Stomach (tissue), 9 donors: ENCODE results near the gene CMTM6. TPM values are rescaled to one million over a fixed set of nuclear protein-coding genes. Genes with fewer than 3 reads are reported as not detected.

ENCODE experiments used
- DNase-seq, 2 donors: peaks; one replicate each; pipeline versions ENCODE4 v3.0.0 to v3.0.0-alpha.2; 2013 to 2019
- H3K27ac ChIP-seq, 5 donors: fragments of 200-600 bp in 4 of 5; sonication (generic) in 4 of 5; one replicate each; pipeline ENCODE4 v1.5.1; 2013 to 2019; ENCODE audit warnings: mild to moderate bottlenecking in 1 of 5, moderate library complexity in 1 of 5
- H3K27me3 ChIP-seq, 3 donors: fragments of 200-600 bp; sonication (generic); one replicate each; pipeline ENCODE4 v1.5.1; 2017 to 2019; ENCODE audit warnings: mixed run types in 1 of 3
- H3K36me3 ChIP-seq, 4 donors: fragments of 200-600 bp; sonication (generic); 1 replicate in 3 of 4; 2 replicates in 1 of 4; pipeline ENCODE4 v1.5.1; 2016 to 2019
- H3K4me1 ChIP-seq, 4 donors: fragments of 200-600 bp; sonication (generic); one replicate each; pipeline ENCODE4 v1.5.1; 2016 to 2019
- H3K4me3 ChIP-seq, 4 donors: fragments of 200-600 bp; sonication (generic) in 3 of 4; one replicate each; pipeline ENCODE4 v1.5.1; 2016 to 2019; ENCODE audit warnings: mild to moderate bottlenecking in 1 of 4
- H3K9me3 ChIP-seq, 4 donors: fragments of 200-600 bp; sonication (generic); one replicate each; pipeline ENCODE4 v1.5.1; 2016 to 2019
- CTCF ChIP-seq, 7 experiments: fragments of 450-650 bp in 4 of 7; fragments of 200-600 bp in 3 of 7; sonication (generic) in 3 of 7; IDR thresholded peaks; one replicate each; pipeline ENCODE4 v1.5.1; 2016 to 2019; ENCODE audit warnings: antibody characterized with exemption in 7 of 7, control low read depth in 2 of 7, mild to moderate bottlenecking in 1 of 7
- EP300 ChIP-seq: sonication (generic); formaldehyde crosslinking; IDR thresholded peaks from one replicate; pipeline ENCODE4 v1.6.1; 2017; ENCODE audit warnings: antibody characterized with exemption
- POLR2A ChIP-seq, 4 donors: fragments of 450-650 bp; IDR thresholded peaks; one replicate each; pipeline ENCODE4 v1.6.1; 2016; ENCODE audit warnings: antibody characterized with exemption in 4 of 4, control low read depth in 2 of 4, mild to moderate bottlenecking in 1 of 4, moderate library complexity in 1 of 4
- POLR2AphosphoS5 ChIP-seq, 3 donors: sonication (generic); formaldehyde crosslinking; IDR thresholded peaks; one replicate each; pipeline ENCODE4 v1.6.1; 2016; ENCODE audit warnings: antibody characterized with exemption in 3 of 3
- WGBS, 5 donors: extraction: QIAGEN DNeasy Blood & Tissue Kit in 3 of 5; methylation state at CpG; one replicate each; pipeline versions ENCODE4 v1.1.5 to v1.1.7; 2013 to 2018; 5-methylcytosine and 5-hydroxymethylcytosine counted together
- intact Hi-C: fragments of 100-400 bp; cut with DNase I; formaldehyde crosslinking; loops from one replicate; pipeline ENCODE4 v1.15.1; 2023; ENCODE audit warnings: low total_unique reads
- polyA plus RNA-seq, 3 donors: library from polyadenylated mRNA; stranded (reverse); fragments of 200-250 nt; gene quantifications; one replicate each; pipeline ENCODE4 v1.2.3, GENCODE V29; 2013
- small RNA-seq, 4 donors: library from RNA; depleted of rRNA; stranded (forward); fragments of <200 nt; gene quantifications; one replicate each; pipeline ENCODE3, GENCODE V24; 2016
- total RNA-seq, 5 donors: library from RNA; depleted of rRNA; stranded (reverse); fragments of >200 nt; gene quantifications; one replicate each; pipeline versions ENCODE4 v1.1.0 to v1.2.3, GENCODE V29; 2014 to 2016
- donor health status: healthy with polysubstance abuse.
- donor health status: Bipolar disorder and iron deficiency.
- donor health status: healthy.

The CMTM6 gene
- total and polyA plus RNA-seq, 8 donors: 5.8 to 133 (median 15.2) TPM

- H3K27ac ChIP-seq: no peak overlapping the region
- no peaks in the 10 kb centered on the region for H3K36me3 ChIP-seq
- intact Hi-C loops: no loop called here
- no peak for DNase-seq
- 94 to 100% (median 96%) methylated on average over 2 to 3 of the region's 3 CpGs for WGBS, 5 donors
- H3K9me3 ChIP-seq: no peaks in the 10 kb centered on the region
- no peaks in the 10 kb centered on the region for H3K27me3 ChIP-seq
- TF ChIP-seq EP300 (no peak), POLR2A (IDR thresholded peaks at IDR 0.05) (no peak), POLR2AphosphoS5 (IDR thresholded peaks at IDR 0.05) (no peak), CTCF (IDR thresholded peaks at IDR 0.05) (no peak)
- peaks cover 0 to 41% (median 8%) of the 10 kb centered on the region in 4 donors for H3K4me1 ChIP-seq
- H3K4me3 ChIP-seq: no peak overlapping the region
Observed at GRCh38 chr3:32431481-32431880, 71.2 kb downstream of the CMTM6 start.

Small RNA genes lying within 50 kb of the gene (small RNA-seq; reads per million reads assigned to genes)
- 0 reads per million in 4 donors for gene MIR548AY

Other genes with a start within 250 kb of the CMTM6 start
- 10 to 100 TPM in 2 of 5 donors, 1 to 10 TPM in 2, not detected in 1; 3.1 to 54.9 (median 8.7) TPM for gene CMTM7, start 111.0 kb downstream of the CMTM6 start, total RNA-seq
- 1 to 10 TPM; 5.7 to 8.7 (median 7.4) TPM for gene CMTM7, start 111.0 kb downstream of the CMTM6 start, polyA plus RNA-seq
- 10 to 100 TPM in 4 of 5 donors, 1 to 10 TPM in 1; 5.8 to 92.4 (median 26.2) TPM for gene DYNC1LI1, start 68.0 kb upstream of the CMTM6 start, total RNA-seq
- 10 to 100 TPM; 13.6 to 21.7 (median 16.2) TPM for gene DYNC1LI1, start 68.0 kb upstream of the CMTM6 start, polyA plus RNA-seq
- 100 to 1,000 TPM in 1 of 5 donors, 10 to 100 TPM in 4; 10.7 to 436 (median 22.6) TPM for gene CNOT10, start 182.3 kb upstream of the CMTM6 start, total RNA-seq
- 10 to 100 TPM; 16.7 to 22.3 (median 18.7) TPM for gene CNOT10, start 182.3 kb upstream of the CMTM6 start, polyA plus RNA-seq